Measurements from ENCODE around the gene DAB2IP. TPM values are rescaled to one million over a fixed set of nuclear protein-coding genes. Genes with fewer than 3 reads are reported as not detected.

DAB2IP gene
- total RNA-seq, 1 experiment from 2014 or later = 31.0 TPM

DNA sequence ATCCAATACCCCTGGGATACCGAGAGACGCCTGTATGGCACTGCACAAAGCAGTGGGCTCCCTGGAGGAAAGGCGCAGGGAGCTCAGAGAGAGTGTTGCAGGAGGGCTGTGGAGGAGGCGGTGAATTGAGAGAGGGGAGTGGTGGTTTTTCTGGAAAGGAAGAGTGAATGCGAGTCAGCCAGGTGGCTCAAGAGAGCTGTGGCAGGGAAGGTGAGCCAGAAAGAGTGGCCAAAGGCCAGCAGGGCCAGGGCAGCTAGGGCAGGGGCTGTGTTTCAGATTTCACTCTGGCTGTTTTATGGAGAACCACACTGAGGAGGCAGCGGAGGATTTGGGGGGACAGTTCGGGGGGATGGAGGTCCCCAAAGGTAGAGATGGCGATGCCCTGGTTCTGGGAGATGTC is 13.0 kb upstream of the DAB2IP start:
- no peaks in the 10 kb centered on the region for H4K20me1 ChIP-seq (ENCODE audit: insufficient read depth)
- H3K4me2 ChIP-seq (ENCODE audit: low read length) = no peak overlapping the region
- no peak for ATAC-seq
- H3K9ac ChIP-seq (ENCODE audit: low read length) = no peak overlapping the region
- POLR2A ChIA-PET = no interaction called here
- no peaks in the 10 kb centered on the region for H3K27me3 ChIP-seq (ENCODE audit: insufficient read depth, low read length)
- no peaks in the 10 kb centered on the region for H3K36me3 ChIP-seq (ENCODE audit: control insufficient read depth in 1 of 2, insufficient read depth in 2 of 2, low read length in 2 of 2)
- no peak for DNase-seq (ENCODE audit: low read depth, low spot score)
- BruUV-seq (replicated peaks) = no TSS peak
- no peak overlapping the region for H3K4me3 ChIP-seq (replicated peaks in 1 of 2; ENCODE audit: low read depth in 1 of 2, low read length in 2 of 2)
- H3K9me2 ChIP-seq (ENCODE audit: insufficient read depth) = no peaks in the 10 kb centered on the region
- peaks cover 16 to 25% of the 10 kb centered on the region in 2 experiments for H3K4me1 ChIP-seq (ENCODE audit: control insufficient read depth in 1 of 2, insufficient read depth in 2 of 2, low read length in 2 of 2)
- intact Hi-C loops (cut with micrococcal nuclease) = no loop called here
- CTCF ChIA-PET = no interaction called here
- H3K27ac ChIP-seq (ENCODE audit: low read depth, low read length) = no peak overlapping the region
- no peaks in the 10 kb centered on the region; the same call in 1 of the 2 replicates for H3K79me2 ChIP-seq (ENCODE audit: insufficient read depth, low read length)
- RAD21 ChIA-PET (ENCODE audit: low non-redundant PET in 1 of 2, low total read pairs in 2 of 2, uncharacterized antibody in 2 of 2, unreplicated experiment in 2 of 2) = no interaction called here
- H2AFZ ChIP-seq (ENCODE audit: low read depth, low read length, poor library complexity, severe bottlenecking) = no peak overlapping the region
- TF ChIP-seq EGR1 (IDR thresholded peaks at IDR 0.05; ENCODE audit: low read depth) = no peak
- no peak for TF ChIP-seq SIN3A (IDR thresholded peaks at IDR 0.05; ENCODE audit: low read depth)
- TF ChIP-seq, protein P1, sequence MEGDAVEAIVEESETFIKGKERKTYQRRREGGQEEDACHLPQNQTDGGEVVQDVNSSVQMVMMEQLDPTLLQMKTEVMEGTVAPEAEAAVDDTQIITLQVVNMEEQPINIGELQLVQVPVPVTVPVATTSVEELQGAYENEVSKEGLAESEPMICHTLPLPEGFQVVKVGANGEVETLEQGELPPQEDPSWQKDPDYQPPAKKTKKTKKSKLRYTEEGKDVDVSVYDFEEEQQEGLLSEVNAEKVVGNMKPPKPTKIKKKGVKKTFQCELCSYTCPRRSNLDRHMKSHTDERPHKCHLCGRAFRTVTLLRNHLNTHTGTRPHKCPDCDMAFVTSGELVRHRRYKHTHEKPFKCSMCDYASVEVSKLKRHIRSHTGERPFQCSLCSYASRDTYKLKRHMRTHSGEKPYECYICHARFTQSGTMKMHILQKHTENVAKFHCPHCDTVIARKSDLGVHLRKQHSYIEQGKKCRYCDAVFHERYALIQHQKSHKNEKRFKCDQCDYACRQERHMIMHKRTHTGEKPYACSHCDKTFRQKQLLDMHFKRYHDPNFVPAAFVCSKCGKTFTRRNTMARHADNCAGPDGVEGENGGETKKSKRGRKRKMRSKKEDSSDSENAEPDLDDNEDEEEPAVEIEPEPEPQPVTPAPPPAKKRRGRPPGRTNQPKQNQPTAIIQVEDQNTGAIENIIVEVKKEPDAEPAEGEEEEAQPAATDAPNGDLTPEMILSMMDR (IDR thresholded peaks at IDR 0.05 in 2 of 3, conservative IDR thresholded peaks at IDR 0.05 in 1 of 3; ENCODE audit: borderline replicate concordance in 1 of 3, insufficient read depth in 1 of 3, low read depth in 2 of 3, low read length in 2 of 3) = no peak
- no peak for TF ChIP-seq EZH2phosphoT487 (IDR thresholded peaks at IDR 0.05; ENCODE audit: borderline replicate concordance)
- TF ChIP-seq, protein P2, sequence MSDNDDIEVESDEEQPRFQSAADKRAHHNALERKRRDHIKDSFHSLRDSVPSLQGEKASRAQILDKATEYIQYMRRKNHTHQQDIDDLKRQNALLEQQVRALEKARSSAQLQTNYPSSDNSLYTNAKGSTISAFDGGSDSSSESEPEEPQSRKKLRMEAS (IDR thresholded peaks at IDR 0.05) = no peak
- no peak for TF ChIP-seq YY1 (IDR thresholded peaks at IDR 0.05; ENCODE audit: extremely low read depth, insufficient replicate concordance, low read depth, low read length)
- TF ChIP-seq, protein P3, sequence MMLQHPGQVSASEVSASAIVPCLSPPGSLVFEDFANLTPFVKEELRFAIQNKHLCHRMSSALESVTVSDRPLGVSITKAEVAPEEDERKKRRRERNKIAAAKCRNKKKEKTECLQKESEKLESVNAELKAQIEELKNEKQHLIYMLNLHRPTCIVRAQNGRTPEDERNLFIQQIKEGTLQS (IDR thresholded peaks at IDR 0.05) = no peak
- no peak for TF ChIP-seq EZH2 (IDR thresholded peaks at IDR 0.05)
- H3K9me3 ChIP-seq (ENCODE audit: control insufficient read depth in 1 of 2, insufficient read depth in 1 of 2, low read depth in 1 of 2, low read length in 2 of 2) = no peaks in the 10 kb centered on the region

Measured in HCT116 (cell line).